IPS DF 6.9 (cell line): ENCODE data around the gene SMG7.

Experiments
- DNase-seq: peaks from one replicate; pipeline ENCODE4 v3.0.0-alpha.2; 2013; ENCODE audit warnings: low read depth, low spot score
- H3K27ac ChIP-seq: one replicate; pipeline ENCODE4 v1.5.1; 2013; ENCODE audit warnings: low read length, control low read depth
- H3K27me3 ChIP-seq: 2 replicates; pipeline ENCODE4 v1.6.1; 2013; ENCODE audit warnings: mild to moderate bottlenecking, low read length; ENCODE audit not compliant: control insufficient read depth, insufficient read depth
- H3K36me3 ChIP-seq: 2 replicates; pipeline ENCODE4 v1.6.1; 2013; ENCODE audit warnings: low read length; ENCODE audit not compliant: control insufficient read depth, insufficient read depth
- H3K4me1 ChIP-seq: 2 replicates; pipeline ENCODE4 v1.6.1; 2013; ENCODE audit warnings: low read length; ENCODE audit not compliant: control insufficient read depth, insufficient read depth
- H3K4me3 ChIP-seq: 2 replicates; pipeline ENCODE4 v1.5.1; 2013; ENCODE audit warnings: mild to moderate bottlenecking, low read length
- H3K9me3 ChIP-seq: 2 replicates; pipeline ENCODE4 v1.6.1; 2013; ENCODE audit warnings: low read length, inconsistent platforms; ENCODE audit not compliant: control insufficient read depth, insufficient read depth
- WGBS: extraction: QIAGEN DNeasy Blood & Tissue Kit; methylation state at CpG from one replicate; pipeline ENCODE4 v1.1.7; 2013; ENCODE audit warnings: mixed read lengths, missing lambda C conversion rate; ENCODE audit not compliant: insufficient read length, insufficient coverage; 5-methylcytosine and 5-hydroxymethylcytosine counted together

Gene SMG7

GRCh38 chr1:183443011-183443410 lies 29.3 kb upstream of the SMG7 start:
- H3K36me3 ChIP-seq = no peaks in the 10 kb centered on the region
- no peak overlapping the region for H3K4me3 ChIP-seq
- no peaks in the 10 kb centered on the region for H3K27me3 ChIP-seq
- WGBS = no CpG with 5 or more reads among the region's 2 CpGs
- H3K9me3 ChIP-seq = no peaks in the 10 kb centered on the region
- no peak for DNase-seq
- H3K27ac ChIP-seq = no peak overlapping the region
- H3K4me1 ChIP-seq = no peaks in the 10 kb centered on the region

- WGBS = no CpG with 5 or more reads among the region's 1 CpG
Observed at GRCh38 chr1:183443466-183443865, 28.8 kb upstream of the SMG7 start.

DNA sequence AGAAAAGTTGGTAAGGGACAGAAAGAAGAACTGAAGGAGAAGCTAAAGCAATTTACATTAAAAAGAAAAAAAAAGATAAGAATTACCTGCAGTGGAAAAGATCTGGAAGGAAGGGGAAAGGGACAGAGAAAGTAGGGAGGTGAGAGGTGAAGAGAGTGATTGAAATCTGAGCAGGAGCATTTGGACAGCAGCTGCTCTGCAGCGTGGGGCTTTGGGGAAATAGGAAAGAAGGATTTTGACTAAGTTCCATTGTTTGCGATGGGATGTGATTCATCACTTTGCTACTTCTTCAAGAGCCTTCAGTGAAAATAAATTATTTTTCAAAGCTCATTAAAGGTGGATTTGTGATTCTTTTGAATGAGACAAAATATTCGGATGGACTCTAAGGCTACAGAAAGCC lies 28.1 kb upstream of the SMG7 start:
- DNase-seq = no peak

More at GRCh38 chr1:183443466-183443865, 28.8 kb upstream of the SMG7 start:
- no peaks in the 10 kb centered on the region for H3K27me3 ChIP-seq
- no peaks in the 10 kb centered on the region for H3K9me3 ChIP-seq
- H3K27ac ChIP-seq = no peak overlapping the region
- no peaks in the 10 kb centered on the region for H3K36me3 ChIP-seq
- no peak for DNase-seq
- H3K4me1 ChIP-seq = no peaks in the 10 kb centered on the region
- no peak overlapping the region for H3K4me3 ChIP-seq

DNA sequence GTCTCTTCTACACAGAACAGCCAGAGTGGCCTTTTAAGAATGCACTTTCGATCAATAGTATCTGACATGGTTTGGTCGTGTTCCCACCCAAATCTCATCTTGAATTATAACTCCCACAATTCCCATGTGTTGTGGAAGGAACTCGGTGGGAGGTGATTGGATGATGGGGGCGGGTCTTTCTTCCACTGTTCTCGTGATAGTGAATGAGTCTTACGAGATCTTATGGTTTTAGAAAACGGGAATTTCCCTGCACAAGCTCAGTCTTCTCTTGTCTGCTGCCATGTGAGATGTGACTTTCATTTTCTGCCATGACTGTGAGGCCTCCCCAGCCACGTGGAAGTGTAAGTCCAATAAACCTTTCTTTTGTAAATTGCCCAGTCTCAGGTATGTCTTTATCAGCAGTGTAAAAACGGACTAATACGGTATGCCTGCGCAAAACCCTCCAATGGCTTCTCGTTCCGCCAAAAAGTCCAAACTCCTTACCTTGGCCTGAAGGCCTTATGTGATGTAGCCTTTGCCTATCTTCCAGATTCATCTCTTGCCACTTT lies 23.0 kb upstream of the SMG7 start:
- Histone ChIP-seq H3K4me1 (no peaks in the 10 kb centered on the region), H3K36me3 (no peaks in the 10 kb centered on the region), H3K27ac (no peak overlapping the region), H3K9me3 (no peaks in the 10 kb centered on the region), H3K4me3 (no peak overlapping the region), H3K27me3 (no peaks in the 10 kb centered on the region)
- DNase-seq = no peak
- WGBS = no CpG with 5 or more reads among the region's 13 CpGs

More for the DNA sequence above, 28.1 kb upstream of the SMG7 start:
- Histone ChIP-seq H3K4me3 (no peak overlapping the region), H3K36me3 (no peaks in the 10 kb centered on the region), H3K4me1 (no peaks in the 10 kb centered on the region), H3K9me3 (no peaks in the 10 kb centered on the region), H3K27me3 (no peaks in the 10 kb centered on the region), H3K27ac (no peak overlapping the region)
- WGBS = no CpG with 5 or more reads among the region's 3 CpGs

DNA sequence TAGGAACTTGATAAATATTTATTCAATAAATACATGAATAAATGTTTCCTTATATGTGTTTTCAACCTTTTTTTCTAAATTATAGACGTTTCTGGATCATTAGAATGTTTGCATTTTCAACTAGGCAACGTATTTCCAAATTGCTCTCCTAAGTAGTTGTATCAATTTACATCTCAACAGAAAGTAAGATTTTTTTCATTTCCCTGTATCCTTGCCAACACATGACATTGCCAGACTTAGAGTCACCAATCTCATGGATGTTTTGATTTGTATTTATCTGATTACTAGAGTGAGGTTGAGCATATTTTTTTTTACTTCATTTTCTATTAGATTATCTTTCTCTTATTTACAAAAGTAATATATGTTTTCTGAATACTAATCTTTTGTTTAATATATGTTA lies 22.2 kb upstream of the SMG7 start:
- no peak for DNase-seq
- no CpG with 5 or more reads among the region's 2 CpGs for WGBS
- Histone ChIP-seq H3K27me3 (no peaks in the 10 kb centered on the region), H3K36me3 (no peaks in the 10 kb centered on the region), H3K9me3 (no peaks in the 10 kb centered on the region), H3K4me3 (no peak overlapping the region), H3K27ac (no peak overlapping the region), H3K4me1 (no peaks in the 10 kb centered on the region)

DNA sequence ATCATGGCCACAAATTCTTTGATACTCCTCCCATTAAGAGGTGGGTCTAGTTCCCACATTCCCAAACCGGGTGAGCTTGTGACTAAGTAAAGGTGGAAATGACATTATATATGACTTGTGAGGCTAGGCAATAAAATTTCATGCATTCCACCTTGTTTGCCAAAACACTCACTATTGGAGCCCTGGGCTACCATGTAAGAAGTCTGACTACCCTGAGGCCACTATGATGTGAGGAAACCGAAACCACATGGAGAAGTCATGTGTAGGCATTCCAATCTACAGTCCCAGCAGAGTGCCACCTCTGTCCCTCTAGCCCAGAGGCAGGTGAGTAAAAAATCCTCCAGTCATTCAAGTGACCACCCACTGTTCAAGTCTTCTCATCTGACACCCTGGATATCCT lies 17.9 kb upstream of the SMG7 start:
- no peak overlapping the region for H3K4me3 ChIP-seq
- no peaks in the 10 kb centered on the region for H3K36me3 ChIP-seq
- no peaks in the 10 kb centered on the region for H3K27me3 ChIP-seq
- no peaks in the 10 kb centered on the region for H3K4me1 ChIP-seq
- no peak overlapping the region for H3K27ac ChIP-seq
- no CpG with 5 or more reads among the region's 2 CpGs for WGBS
- no peaks in the 10 kb centered on the region for H3K9me3 ChIP-seq
- DNase-seq = no peak

- no CpG with 5 or more reads among the region's 1 CpG for WGBS
- no peak for DNase-seq
- H3K4me3 ChIP-seq = no peak overlapping the region
Observed at GRCh38 chr1:183456826-183457225, 15.5 kb upstream of the SMG7 start.

GRCh38 chr1:183457449-183457848 lies 14.8 kb upstream of the SMG7 start:
- Histone ChIP-seq H3K36me3 (no peaks in the 10 kb centered on the region), H3K27me3 (no peaks in the 10 kb centered on the region), H3K9me3 (no peaks in the 10 kb centered on the region), H3K4me3 (no peak overlapping the region), H3K4me1 (no peaks in the 10 kb centered on the region; the same call in 1 of the 2 replicates), H3K27ac (no peak overlapping the region)
- DNase-seq = no peak
- no CpG with 5 or more reads among the region's 3 CpGs for WGBS

More at GRCh38 chr1:183456826-183457225, 15.5 kb upstream of the SMG7 start:
- no peaks in the 10 kb centered on the region; the same call in 1 of the 2 replicates for H3K4me1 ChIP-seq
- H3K27me3 ChIP-seq = no peaks in the 10 kb centered on the region
- H3K9me3 ChIP-seq = no peaks in the 10 kb centered on the region
- H3K27ac ChIP-seq = no peak overlapping the region
- no peaks in the 10 kb centered on the region for H3K36me3 ChIP-seq

- H3K9me3 ChIP-seq = no peaks in the 10 kb centered on the region
- H3K27me3 ChIP-seq = no peaks in the 10 kb centered on the region
- no CpG with 5 or more reads among the region's 2 CpGs for WGBS
- no peaks in the 10 kb centered on the region for H3K36me3 ChIP-seq
- H3K4me1 ChIP-seq = no peaks in the 10 kb centered on the region; the same call in 1 of the 2 replicates
- H3K4me3 ChIP-seq = no peak overlapping the region
- no peak for DNase-seq
- H3K27ac ChIP-seq = no peak overlapping the region
Observed at GRCh38 chr1:183460596-183460995, 11.7 kb upstream of the SMG7 start.

- H3K4me1 ChIP-seq = no peaks in the 10 kb centered on the region; the same call in 1 of the 2 replicates
- no peaks in the 10 kb centered on the region for H3K9me3 ChIP-seq
- H3K27me3 ChIP-seq = no peaks in the 10 kb centered on the region
- H3K36me3 ChIP-seq = no peaks in the 10 kb centered on the region
- H3K27ac ChIP-seq = no peak overlapping the region
- H3K4me3 ChIP-seq = no peak overlapping the region
- no CpG with 5 or more reads among the region's 1 CpG for WGBS
- peak; percentile 54 for DNase-seq
Observed at GRCh38 chr1:183461350-183461749, 10.9 kb upstream of the SMG7 start.

DNA sequence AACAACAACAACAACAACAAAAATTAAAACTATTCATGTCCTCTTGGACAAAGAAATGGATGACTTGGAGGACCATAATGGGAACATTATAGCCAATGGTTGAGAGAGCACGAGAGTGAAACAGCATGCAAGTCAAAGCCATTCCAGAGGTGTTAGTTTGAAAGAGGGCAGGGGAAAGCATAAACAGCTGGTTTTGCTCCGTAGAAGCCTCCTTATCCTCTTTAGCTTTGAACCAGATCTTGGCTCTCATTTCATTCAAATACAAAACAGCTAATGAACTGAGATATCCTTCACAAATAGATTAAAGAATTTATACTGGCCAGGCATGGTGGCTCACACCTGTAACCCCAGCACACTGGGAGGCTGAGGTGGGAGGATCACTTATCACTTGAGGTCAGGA lies 8.7 kb upstream of the SMG7 start:
- H3K4me1 ChIP-seq = no peaks in the 10 kb centered on the region; the same call in 1 of the 2 replicates
- H3K9me3 ChIP-seq = no peaks in the 10 kb centered on the region
- no CpG with 5 or more reads among the region's 2 CpGs for WGBS
- no peaks in the 10 kb centered on the region for H3K27me3 ChIP-seq
- no peaks in the 10 kb centered on the region for H3K36me3 ChIP-seq
- no peak overlapping the region for H3K27ac ChIP-seq
- H3K4me3 ChIP-seq = no peak overlapping the region
- no peak for DNase-seq
